Rectal smooth muscle tissue (tissue), 1 donor: ENCODE measurements around the gene LOXL1.
"Not testable (repeated sequence)": the region's sequence is repeated elsewhere in the genome, so short reads cannot be mapped to it uniquely, and the experiment has no call there.

Experiments
- H3K27ac ChIP-seq: one replicate; pipeline ENCODE4 v1.7.0; 2013; ENCODE audit warnings: low read depth, low read length, inconsistent platforms
- H3K27me3 ChIP-seq: one replicate; pipeline ENCODE4 v1.7.0; 2013; ENCODE audit warnings: low read length; ENCODE audit not compliant: control insufficient read depth, insufficient read depth
- H3K36me3 ChIP-seq: one replicate; pipeline ENCODE4 v1.7.0; 2013; ENCODE audit warnings: low read length; ENCODE audit not compliant: control insufficient read depth, insufficient read depth
- H3K4me1 ChIP-seq: one replicate; pipeline ENCODE4 v1.7.0; 2013; ENCODE audit warnings: low read length; ENCODE audit not compliant: control insufficient read depth, insufficient read depth
- H3K4me3 ChIP-seq: one replicate; pipeline ENCODE4 v1.7.0; 2013; ENCODE audit warnings: low read length
- H3K9ac ChIP-seq: one replicate; pipeline ENCODE4 v1.7.0; 2013; ENCODE audit warnings: low read length

Gene LOXL1

DNA sequence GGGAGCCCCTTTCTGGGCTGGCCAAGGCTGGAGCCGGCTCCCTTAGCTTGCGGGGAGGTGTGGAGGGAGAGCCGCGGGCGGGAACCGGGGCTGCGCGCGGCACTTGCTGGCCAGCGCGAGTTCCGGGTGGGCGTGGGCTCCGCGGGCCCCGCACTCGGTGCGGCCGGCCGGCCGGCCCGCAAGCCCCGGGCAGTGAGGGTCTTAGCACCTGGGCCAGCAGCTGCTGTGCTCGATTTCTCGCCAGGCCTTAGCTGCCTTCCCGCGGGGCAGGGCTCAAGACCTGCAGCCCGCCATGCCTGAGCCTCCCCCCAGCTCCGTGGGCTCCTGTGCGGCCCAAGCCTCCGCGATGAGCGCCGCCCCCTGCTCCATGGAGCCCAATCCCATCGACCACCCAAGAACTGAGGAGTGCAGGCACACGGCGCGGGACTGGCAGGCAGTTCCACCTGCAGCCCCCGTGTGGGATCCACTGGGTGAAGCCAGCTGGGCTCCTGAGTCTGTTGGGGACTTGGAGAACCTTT is 47.5 kb downstream of the LOXL1 start:
- not testable (repeated sequence) for H3K27me3 ChIP-seq, H3K4me3 ChIP-seq, H3K36me3 ChIP-seq, H3K4me1 ChIP-seq, H3K27ac ChIP-seq, H3K9ac ChIP-seq

DNA sequence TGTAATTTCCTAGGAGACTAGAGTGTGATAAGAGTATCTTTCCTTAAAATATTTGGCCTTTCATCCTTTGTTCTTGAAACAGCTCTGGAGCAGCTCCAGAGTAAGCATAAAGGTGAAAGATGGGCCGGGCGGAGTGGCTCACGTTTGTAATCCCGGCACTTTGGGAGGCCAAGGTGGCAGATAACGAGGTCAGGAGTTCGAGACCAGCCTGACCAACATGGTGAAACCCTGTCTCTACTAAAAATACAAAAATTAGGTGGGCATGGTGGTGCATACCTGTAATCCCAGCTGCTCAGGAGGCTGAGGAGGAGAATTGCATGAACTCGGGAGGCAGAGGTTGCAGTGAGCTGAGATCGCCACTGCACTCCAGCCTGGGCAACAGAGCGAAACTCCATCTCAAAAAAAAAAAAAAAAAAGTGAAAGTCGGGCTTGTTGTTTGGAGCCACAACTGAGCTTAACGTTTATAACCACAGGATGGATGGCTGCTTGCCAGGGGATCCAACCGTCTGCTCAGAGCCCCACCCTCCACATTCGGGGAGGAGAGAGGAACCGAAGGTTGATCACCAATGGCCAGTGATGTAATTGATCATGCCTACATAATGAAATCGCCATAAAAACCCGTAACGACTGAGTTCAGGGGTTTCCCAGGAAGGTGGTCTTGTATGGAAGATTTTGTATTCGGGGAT is 49.3 kb downstream of the LOXL1 start:
- H3K4me1 ChIP-seq, H3K36me3 ChIP-seq, H3K27me3 ChIP-seq, H3K27ac ChIP-seq, H3K9ac ChIP-seq, H3K4me3 ChIP-seq: not testable (repeated sequence)

DNA sequence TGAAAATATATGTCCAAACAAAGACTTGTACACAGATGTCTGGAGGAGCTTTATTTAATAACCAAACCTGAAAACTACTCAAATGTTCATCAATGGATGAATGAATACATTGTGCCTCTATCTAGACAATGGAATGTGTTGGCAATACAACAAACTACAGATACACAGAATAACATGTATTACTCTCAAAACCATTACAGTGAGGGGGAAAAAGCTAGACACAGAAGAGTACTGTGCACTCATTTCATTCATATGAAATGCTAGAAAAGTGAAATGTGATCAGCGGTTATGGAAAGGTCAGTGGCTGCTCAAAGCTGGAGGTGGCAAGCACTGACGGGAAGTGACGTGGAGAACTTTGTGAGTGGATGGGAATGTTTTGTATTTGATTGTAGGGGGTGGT is 52.6 kb downstream of the LOXL1 start:
- Histone ChIP-seq H3K4me1 (peaks cover 25% of the 10 kb centered on the region), H3K36me3 (no peaks in the 10 kb centered on the region), H3K27me3 (no peaks in the 10 kb centered on the region), H3K4me3 (no peak overlapping the region), H3K9ac (no peak overlapping the region), H3K27ac (no peak overlapping the region)

DNA sequence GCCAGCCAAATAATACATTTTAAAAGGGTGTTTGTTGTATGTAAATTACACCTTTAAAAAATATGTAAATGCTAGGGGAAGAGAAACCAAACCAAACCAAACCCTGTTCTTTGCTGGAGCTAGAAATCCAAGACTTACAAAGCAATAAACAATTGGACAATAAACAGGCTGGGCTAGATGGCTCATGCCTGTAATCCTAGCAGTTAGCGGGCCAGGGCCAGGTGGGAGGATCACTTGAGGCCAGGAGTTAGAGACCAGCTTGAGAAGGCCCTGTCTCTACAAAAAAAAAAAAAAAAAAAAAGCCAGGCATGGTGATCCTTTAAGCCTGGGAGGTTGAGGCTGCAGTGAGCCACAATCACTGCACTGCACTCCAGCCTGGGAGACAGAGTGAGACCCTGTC is 53.4 kb downstream of the LOXL1 start:
- no peaks in the 10 kb centered on the region for H3K36me3 ChIP-seq
- H3K4me3 ChIP-seq = no peak overlapping the region
- no peaks in the 10 kb centered on the region for H3K27me3 ChIP-seq
- H3K9ac ChIP-seq = no peak overlapping the region
- H3K27ac ChIP-seq = no peak overlapping the region
- peaks cover 31% of the 10 kb centered on the region for H3K4me1 ChIP-seq

DNA sequence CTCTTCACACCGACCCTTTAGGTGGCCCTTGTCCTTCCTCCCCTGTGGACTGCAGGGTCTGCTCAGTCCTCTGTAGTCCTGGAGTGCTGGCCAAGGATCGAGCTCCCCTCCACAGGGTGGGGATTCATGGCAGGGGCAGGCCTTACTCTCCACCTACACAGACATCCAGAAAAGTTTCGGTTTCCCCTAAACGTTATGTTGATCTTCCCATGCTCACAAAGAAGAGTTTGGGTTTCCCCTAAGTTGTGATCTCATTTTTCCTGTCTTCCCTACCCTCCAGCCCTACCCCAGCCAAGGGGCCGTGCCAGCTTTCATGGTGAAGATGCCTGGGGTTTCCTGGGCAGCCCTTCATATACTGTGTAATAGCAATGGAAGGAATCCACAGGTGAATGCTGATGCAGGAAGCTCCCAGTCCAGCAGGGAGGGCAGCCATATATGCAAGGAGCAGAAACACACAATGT is 55.5 kb downstream of the LOXL1 start:
- peak overlapping the region; percentile 89 for H3K27ac ChIP-seq
- H3K4me1 ChIP-seq = peaks cover 32% of the 10 kb centered on the region
- H3K4me3 ChIP-seq = no peak overlapping the region
- H3K27me3 ChIP-seq = no peaks in the 10 kb centered on the region
- no peak overlapping the region for H3K9ac ChIP-seq
- H3K36me3 ChIP-seq = no peaks in the 10 kb centered on the region

DNA sequence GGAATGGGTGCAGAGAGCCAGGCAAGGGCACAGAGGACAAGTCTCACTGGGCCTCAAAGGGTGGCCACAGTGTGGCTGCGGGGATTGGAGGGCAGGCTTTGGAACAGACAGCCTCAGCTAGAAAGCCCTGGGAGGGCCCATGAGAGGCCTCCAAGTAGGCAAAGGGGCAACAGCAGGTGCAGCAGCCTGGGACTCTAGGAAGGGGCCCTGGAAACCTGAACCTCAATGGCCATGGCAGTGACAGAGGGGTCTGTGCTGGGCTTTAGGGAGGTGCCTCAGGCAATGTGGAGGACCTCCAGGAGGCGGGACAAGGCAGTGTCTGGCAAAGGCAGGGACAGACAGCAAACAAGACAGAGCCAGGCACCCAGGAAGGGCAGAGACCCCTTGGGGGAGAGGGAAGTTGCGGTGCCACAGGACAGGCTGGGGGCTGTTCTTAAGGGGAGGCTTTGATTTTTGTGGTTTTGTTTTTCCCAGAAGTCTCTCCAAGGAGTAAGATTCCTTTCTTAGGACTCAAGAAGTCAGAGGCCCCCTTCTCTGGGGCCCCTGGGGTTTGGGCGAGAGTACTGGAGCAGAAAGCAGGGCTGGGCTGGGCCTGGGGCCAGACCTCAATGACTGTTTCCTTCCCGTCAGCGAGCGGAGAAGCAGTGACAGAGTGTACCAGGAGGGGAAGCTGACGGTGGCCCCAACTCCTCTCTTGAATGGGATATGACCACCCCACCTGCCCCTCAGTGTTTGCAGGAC is 56.1 kb downstream of the LOXL1 start:
- H3K9ac ChIP-seq = no peak overlapping the region
- H3K4me1 ChIP-seq = peaks cover 32% of the 10 kb centered on the region
- H3K4me3 ChIP-seq = peak overlapping the region; percentile 6
- H3K27ac ChIP-seq = peak overlapping the region; percentile 89
- H3K36me3 ChIP-seq = no peaks in the 10 kb centered on the region
- H3K27me3 ChIP-seq = no peaks in the 10 kb centered on the region

DNA sequence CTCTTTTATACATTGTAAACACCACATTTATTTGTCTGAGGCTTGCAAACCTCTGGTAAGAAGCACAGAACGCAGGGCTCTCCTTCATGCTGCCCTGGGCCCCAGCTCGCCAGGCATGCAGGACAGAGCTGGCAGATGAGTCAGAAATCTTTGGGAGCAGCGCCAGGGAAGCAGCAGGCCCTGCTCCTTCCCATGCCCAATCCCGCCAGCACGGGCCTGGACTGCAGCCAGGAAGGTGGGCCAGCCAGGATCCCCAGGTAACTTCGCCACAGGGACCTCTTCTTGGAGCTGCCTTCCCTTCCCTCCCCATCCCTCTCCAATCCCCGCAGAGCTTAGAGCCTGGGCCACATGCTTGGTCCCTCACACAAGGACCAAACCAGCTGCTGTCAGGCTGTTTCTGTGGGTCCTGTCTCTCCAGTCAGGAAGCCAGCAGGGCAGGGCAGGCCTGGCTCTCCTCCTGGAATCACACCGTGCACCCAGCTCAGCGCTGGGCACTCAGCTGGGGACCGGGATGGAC is 57.0 kb downstream of the LOXL1 start:
- Histone ChIP-seq H3K4me3 (no peak overlapping the region), H3K36me3 (peaks cover 5% of the 10 kb centered on the region), H3K9ac (no peak overlapping the region)

DNA sequence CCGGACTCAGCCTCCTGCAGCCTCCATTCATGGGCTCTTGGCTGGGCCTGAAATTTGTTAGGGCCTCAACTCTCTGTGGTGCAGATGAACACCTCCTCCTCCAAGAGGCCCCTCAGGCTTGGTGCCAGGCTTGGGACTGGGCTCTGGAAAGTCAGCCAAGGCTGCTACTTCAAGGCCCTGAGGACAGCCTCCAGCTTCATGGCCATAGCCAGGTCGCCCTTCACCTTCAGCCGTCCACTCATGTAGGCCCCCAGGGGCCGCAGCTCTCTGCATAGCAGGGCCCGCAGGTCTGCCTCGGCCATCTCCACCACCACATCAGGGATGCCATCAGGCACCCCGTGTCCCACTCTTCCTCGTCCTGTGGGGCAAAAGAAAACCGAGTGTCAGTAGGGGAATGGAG is 57.5 kb downstream of the LOXL1 start:
- Histone ChIP-seq H3K27me3 (no peaks in the 10 kb centered on the region), H3K4me1 (peaks cover 32% of the 10 kb centered on the region), H3K36me3 (peaks cover 10% of the 10 kb centered on the region), H3K9ac (no peak overlapping the region), H3K4me3 (no peak overlapping the region), H3K27ac (peak overlapping the region; percentile 89)

More for the DNA sequence above, 57.0 kb downstream of the LOXL1 start:
- H3K27ac ChIP-seq = peak overlapping the region; percentile 89
- no peaks in the 10 kb centered on the region for H3K27me3 ChIP-seq
- H3K4me1 ChIP-seq = peaks cover 32% of the 10 kb centered on the region

DNA sequence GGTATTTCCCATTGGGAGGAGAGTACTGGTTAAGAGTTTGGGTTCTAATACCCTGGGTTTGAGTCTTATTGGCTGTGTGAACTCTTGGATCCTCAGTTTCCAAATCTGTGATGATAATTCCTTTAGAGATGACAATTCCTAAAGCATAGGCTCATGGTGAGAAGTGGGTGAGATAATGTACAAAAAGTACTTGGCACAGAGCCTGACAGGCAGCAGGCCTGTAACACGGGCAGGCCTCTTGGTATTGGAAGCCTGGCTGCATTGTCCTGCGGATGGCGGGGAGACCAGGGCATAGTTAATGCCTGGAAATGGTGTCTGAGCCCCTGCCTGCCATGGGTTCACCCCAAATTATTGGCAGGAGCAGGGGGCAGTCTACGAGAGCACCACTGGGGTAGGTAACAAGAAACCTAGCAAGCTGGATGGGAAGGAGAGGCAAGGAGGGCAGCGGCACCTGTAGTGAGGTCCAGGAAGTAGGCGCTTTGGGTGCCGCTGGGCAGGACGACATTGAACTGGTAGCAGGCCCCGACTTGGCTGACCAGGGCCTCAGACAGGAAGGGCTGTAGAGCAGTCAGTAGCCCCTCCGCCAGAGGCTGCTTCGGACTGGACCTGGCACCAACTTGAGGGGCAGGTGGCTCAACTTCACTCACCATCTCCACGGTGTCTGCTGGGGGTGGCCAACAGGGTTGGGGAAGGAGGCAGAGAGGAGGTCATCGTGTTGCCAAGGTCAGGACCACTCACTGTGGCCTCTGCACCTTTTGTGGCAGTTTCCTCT is 58.1 kb downstream of the LOXL1 start:
- H3K4me1 ChIP-seq = peaks cover 32% of the 10 kb centered on the region
- H3K36me3 ChIP-seq = peaks cover 11% of the 10 kb centered on the region
- no peaks in the 10 kb centered on the region for H3K27me3 ChIP-seq
- H3K27ac ChIP-seq = peak overlapping the region; percentile 89
- H3K9ac ChIP-seq = no peak overlapping the region
- no peak overlapping the region for H3K4me3 ChIP-seq

DNA sequence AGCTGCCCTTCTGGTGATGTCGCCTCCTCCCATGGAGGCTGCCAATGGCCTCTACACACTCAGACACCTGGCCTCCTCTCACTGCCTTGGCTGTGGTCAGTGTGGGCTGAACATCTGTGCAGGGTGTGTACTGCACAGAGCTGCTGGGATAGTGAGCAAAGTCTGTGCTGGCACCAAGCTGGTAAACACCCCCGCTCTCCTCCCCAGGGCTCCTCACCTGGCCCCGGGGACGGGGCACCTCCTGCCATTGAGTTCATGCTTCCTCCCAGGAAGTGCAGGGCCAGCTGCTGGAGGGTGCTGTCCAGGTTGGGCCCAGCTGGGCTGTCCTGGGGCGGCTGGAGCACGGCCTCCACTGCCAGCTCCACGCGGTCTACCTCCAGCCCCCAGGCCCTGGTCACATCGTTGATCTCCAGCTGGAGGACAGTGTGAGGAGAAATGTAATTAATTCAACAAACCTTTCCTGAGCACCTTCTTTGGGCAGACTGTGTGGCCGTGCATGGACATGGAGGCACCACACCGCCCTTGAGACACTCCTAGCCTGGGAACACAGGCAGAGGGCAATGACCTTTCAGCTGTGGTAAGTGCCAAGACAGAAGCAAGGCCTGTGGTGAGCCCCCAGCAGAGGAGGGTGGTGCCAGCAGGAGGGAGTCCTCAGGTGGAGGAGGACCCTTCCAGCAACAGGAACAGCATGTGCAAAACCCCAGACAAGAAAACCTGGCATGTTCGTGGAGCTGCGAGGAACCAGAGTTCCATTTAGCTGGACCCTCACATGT is 59.0 kb downstream of the LOXL1 start:
- Histone ChIP-seq H3K9ac (no peak overlapping the region), H3K27me3 (no peaks in the 10 kb centered on the region), H3K27ac (no peak overlapping the region), H3K4me1 (peaks cover 32% of the 10 kb centered on the region), H3K36me3 (peaks cover 11% of the 10 kb centered on the region), H3K4me3 (no peak overlapping the region)

DNA sequence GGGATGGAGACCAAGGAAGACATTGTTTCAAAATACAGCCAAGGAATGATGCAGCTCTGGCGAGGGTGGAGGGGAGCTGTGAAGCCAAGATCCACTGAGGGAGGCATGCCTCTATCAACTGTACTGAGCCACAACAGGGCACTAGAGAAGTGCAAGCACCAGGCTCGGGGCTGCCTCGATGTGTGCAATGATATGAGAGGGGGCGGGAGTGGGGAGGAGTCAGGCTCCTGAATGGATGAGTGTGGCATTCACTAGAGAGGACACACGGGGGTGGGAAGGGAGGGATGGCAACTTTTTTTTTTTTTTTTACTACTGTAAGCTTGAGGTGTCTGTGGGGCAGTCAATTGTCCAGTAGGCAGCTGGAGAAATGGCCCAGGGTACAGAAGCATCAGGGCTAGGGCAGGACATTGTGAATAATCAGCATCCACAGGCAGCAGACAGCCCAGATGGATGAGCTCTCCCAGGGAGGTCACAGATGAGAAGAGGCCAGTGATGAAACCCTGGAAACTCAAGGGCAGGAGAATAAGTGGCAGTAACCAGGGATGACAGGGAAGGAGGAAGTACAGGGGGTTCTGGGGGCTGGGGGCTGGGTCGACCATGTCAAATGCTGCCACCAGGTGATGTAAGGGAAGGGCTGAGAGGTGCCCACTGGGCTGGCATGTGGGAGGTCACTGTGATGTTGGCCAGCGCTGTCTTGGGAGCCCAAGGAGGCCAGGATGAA is 60.0 kb downstream of the LOXL1 start:
- Histone ChIP-seq H3K4me1 (peaks cover 36% of the 10 kb centered on the region), H3K9ac (no peak overlapping the region), H3K27ac (no peak overlapping the region)

More for the DNA sequence above, 60.0 kb downstream of the LOXL1 start:
- Histone ChIP-seq H3K4me3 (no peak overlapping the region), H3K36me3 (peaks cover 11% of the 10 kb centered on the region), H3K27me3 (no peaks in the 10 kb centered on the region)
